Inferior parietal cortex (tissue), 1 donor: Measurements from ENCODE around the gene SYP.
A peak's percentile ranks its signal among the peaks of the same experiment; 100 is the strongest.

Experiments
- DNase-seq: peaks from one replicate; pipeline ENCODE4 v3.0.0-alpha.2; 2016; ENCODE audit errors: extremely low spot score

SYP gene

GRCh38 chrX:49199906-49200771 is at the start of gene SYP:
Gene SYP, minus strand, starts transcription at chrX:49200193. Its CDS starts 7 bp downstream, at chrX:49200186.
- peak; percentile 68 for DNase-seq

GRCh38 chrX:49249616-49250015 is 49.6 kb upstream of the SYP start:
- no peak for DNase-seq

- no peak for DNase-seq
Observed at GRCh38 chrX:49249071-49249470, 49.1 kb upstream of the SYP start.

- DNase-seq = no peak
Observed at GRCh38 chrX:49247916-49248811, 48.2 kb upstream of the SYP start.

GRCh38 chrX:49247346-49247745 is 47.4 kb upstream of the SYP start:
- DNase-seq = no peak

- no peak for DNase-seq
Observed at GRCh38 chrX:49246541-49246940, 46.5 kb upstream of the SYP start.

- no peak for DNase-seq
Observed at GRCh38 chrX:49244207-49244606, 44.2 kb upstream of the SYP start.

- DNase-seq = no peak
Observed at GRCh38 chrX:49243166-49243565, 43.2 kb upstream of the SYP start.

GRCh38 chrX:49242545-49243066 is 42.6 kb upstream of the SYP start:
- no peak for DNase-seq

- no peak for DNase-seq
Observed at GRCh38 chrX:49238735-49239134, 38.7 kb upstream of the SYP start.

- no peak for DNase-seq
Observed at GRCh38 chrX:49237060-49237459, 37.1 kb upstream of the SYP start.

- no peak for DNase-seq
Observed at GRCh38 chrX:49233887-49234555, 34.0 kb upstream of the SYP start.

GRCh38 chrX:49233176-49233575 is 33.2 kb upstream of the SYP start, which contains the start of gene CACNA1F:
Gene CACNA1F, minus strand, starts transcription at chrX:49233340. Its CDS starts 31 bp downstream, at chrX:49233309.
- DNase-seq = no peak

- no peak for DNase-seq
Observed at GRCh38 chrX:49232525-49232924, 32.5 kb upstream of the SYP start.

- no peak for DNase-seq
Observed at GRCh38 chrX:49231333-49232000, 31.5 kb upstream of the SYP start.

GRCh38 chrX:49230500-49231232 is 30.7 kb upstream of the SYP start:
- no peak for DNase-seq

- no peak for DNase-seq
Observed at GRCh38 chrX:49228185-49228584, 28.2 kb upstream of the SYP start.

- DNase-seq = no peak
Observed at GRCh38 chrX:49227726-49228125, 27.7 kb upstream of the SYP start.

GRCh38 chrX:49226946-49227345 is 27.0 kb upstream of the SYP start:
- DNase-seq = no peak

GRCh38 chrX:49225858-49226257 is 25.9 kb upstream of the SYP start:
- no peak for DNase-seq

GRCh38 chrX:49221868-49222267 is 21.9 kb upstream of the SYP start:
- no peak for DNase-seq
